ENCODE data around the gene FAXDC2. TPM values are rescaled to one million over a fixed set of nuclear protein-coding genes. Genes with fewer than 3 reads are reported as not detected.
"Not testable (repeated sequence)": the region's sequence is repeated elsewhere in the genome, so short reads cannot be mapped to it uniquely, and the experiment has no call there.

FAXDC2 gene
- polyA plus RNA-seq, 1 donor (not counting 4 experiments of a cell fraction or from before 2014, with no cell fraction given), result 4.6 TPM

GRCh38 chr5:154837009-154837901, 13.1 kb downstream of the FAXDC2 start:
- H3K9me3 ChIP-seq (ENCODE audit: control insufficient read depth, low read depth, low read length), result no peaks in the 10 kb centered on the region
- TF ChIP-seq CTCF (optimal IDR thresholded peaks at IDR 0.05 in 1 of 3, IDR thresholded peaks at IDR 0.05 in 1 of 3, conservative IDR thresholded peaks at IDR 0.05 in 1 of 3; ENCODE audit: extremely low read depth in 1 of 3, insufficient read depth in 2 of 3, low read length in 3 of 3) (no peak), EZH2 (IDR thresholded peaks at IDR 0.05; ENCODE audit: low read length) (no peak)
- peaks cover 20% of the 10 kb centered on the region for H3K4me1 ChIP-seq (ENCODE audit: control insufficient read depth, extremely low read depth, insufficient read depth, low read length)
- DNase-seq (ENCODE audit: low read depth, low spot score) (no peak), FAIRE-seq (no peak)
- no peak overlapping the region for H2AFZ ChIP-seq (ENCODE audit: control insufficient read depth, low read length)
- no peak overlapping the region for H3K4me2 ChIP-seq (ENCODE audit: control insufficient read depth, extremely low read depth, insufficient read depth, low read depth, low read length)
- no peaks in the 10 kb centered on the region for H4K20me1 ChIP-seq (ENCODE audit: control insufficient read depth, extremely low read depth, insufficient read depth, low read length)
- H3K4me3 ChIP-seq (ENCODE audit: control insufficient read depth in 2 of 3, extremely low read depth in 1 of 3, insufficient read depth in 2 of 3, low read depth in 1 of 3, low read length in 3 of 3), result no peak overlapping the region
- dilution Hi-C loops (cut with MboI; ENCODE audit: extremely low pct_ligation_motif_present, low sequenced_read_pairs), result no loop called here
- H3K27ac ChIP-seq (ENCODE audit: control insufficient read depth, insufficient read depth, low read length), result no peak overlapping the region
- H3K9ac ChIP-seq (ENCODE audit: control insufficient read depth, extremely low read depth, insufficient read depth, low read length), result no peak overlapping the region
- no peaks in the 10 kb centered on the region for H3K79me2 ChIP-seq (ENCODE audit: control insufficient read depth, insufficient read depth, low read length)
- no peaks in the 10 kb centered on the region for H3K27me3 ChIP-seq (ENCODE audit: control insufficient read depth, extremely low read depth, insufficient read depth, low read length)
- no peaks in the 10 kb centered on the region for H3K36me3 ChIP-seq (ENCODE audit: control insufficient read depth in 2 of 2, extremely low read depth in 1 of 2, insufficient read depth in 2 of 2, low read length in 2 of 2)
- H3K9me1 ChIP-seq (ENCODE audit: control insufficient read depth, extremely low read depth, insufficient read depth, low read length), result peaks cover 7% of the 10 kb centered on the region

GRCh38 chr5:154836225-154836624, 14.2 kb downstream of the FAXDC2 start:
- TF ChIP-seq CTCF (optimal IDR thresholded peaks at IDR 0.05 in 1 of 3, IDR thresholded peaks at IDR 0.05 in 1 of 3, conservative IDR thresholded peaks at IDR 0.05 in 1 of 3; ENCODE audit: extremely low read depth in 1 of 3, insufficient read depth in 2 of 3, low read length in 3 of 3), result no peak
- no peak for TF ChIP-seq EZH2 (IDR thresholded peaks at IDR 0.05; ENCODE audit: low read length)
- H3K4me2 ChIP-seq (ENCODE audit: control insufficient read depth, extremely low read depth, insufficient read depth, low read depth, low read length), result no peak overlapping the region
- H3K27ac ChIP-seq (ENCODE audit: control insufficient read depth, insufficient read depth, low read length), result no peak overlapping the region
- FAIRE-seq (no peak), DNase-seq (ENCODE audit: low read depth, low spot score) (no peak)
- H2AFZ ChIP-seq (ENCODE audit: control insufficient read depth, low read length), result no peak overlapping the region
- H3K9ac ChIP-seq (ENCODE audit: control insufficient read depth, extremely low read depth, insufficient read depth, low read length), result no peak overlapping the region
- H3K9me3 ChIP-seq (ENCODE audit: control insufficient read depth, low read depth, low read length), result no peaks in the 10 kb centered on the region
- H3K27me3 ChIP-seq (ENCODE audit: control insufficient read depth, extremely low read depth, insufficient read depth, low read length), result no peaks in the 10 kb centered on the region
- H3K4me1 ChIP-seq (ENCODE audit: control insufficient read depth, extremely low read depth, insufficient read depth, low read length), result peaks cover 20% of the 10 kb centered on the region
- H3K79me2 ChIP-seq (ENCODE audit: control insufficient read depth, insufficient read depth, low read length), result no peaks in the 10 kb centered on the region
- no peaks in the 10 kb centered on the region for H4K20me1 ChIP-seq (ENCODE audit: control insufficient read depth, extremely low read depth, insufficient read depth, low read length)
- H3K36me3 ChIP-seq (ENCODE audit: control insufficient read depth in 2 of 2, extremely low read depth in 1 of 2, insufficient read depth in 2 of 2, low read length in 2 of 2), result no peaks in the 10 kb centered on the region
- dilution Hi-C loops (cut with MboI; ENCODE audit: extremely low pct_ligation_motif_present, low sequenced_read_pairs), result no loop called here
- no peak overlapping the region for H3K4me3 ChIP-seq (ENCODE audit: control insufficient read depth in 2 of 3, extremely low read depth in 1 of 3, insufficient read depth in 2 of 3, low read depth in 1 of 3, low read length in 3 of 3)
- peaks cover 7% of the 10 kb centered on the region for H3K9me1 ChIP-seq (ENCODE audit: control insufficient read depth, extremely low read depth, insufficient read depth, low read length)

- DNase-seq (ENCODE audit: low read depth, low spot score); H3K36me3 ChIP-seq (ENCODE audit: control insufficient read depth in 2 of 2, extremely low read depth in 1 of 2, insufficient read depth in 2 of 2, low read length in 2 of 2); FAIRE-seq; H3K9me1 ChIP-seq (ENCODE audit: control insufficient read depth, extremely low read depth, insufficient read depth, low read length); dilution Hi-C loops (cut with MboI; ENCODE audit: extremely low pct_ligation_motif_present, low sequenced_read_pairs); H2AFZ ChIP-seq (ENCODE audit: control insufficient read depth, low read length); H3K9me3 ChIP-seq (ENCODE audit: control insufficient read depth, low read depth, low read length); H3K27me3 ChIP-seq (ENCODE audit: control insufficient read depth, extremely low read depth, insufficient read depth, low read length); H4K20me1 ChIP-seq (ENCODE audit: control insufficient read depth, extremely low read depth, insufficient read depth, low read length); H3K4me3 ChIP-seq (ENCODE audit: control insufficient read depth in 2 of 3, extremely low read depth in 1 of 3, insufficient read depth in 2 of 3, low read depth in 1 of 3, low read length in 3 of 3); H3K9ac ChIP-seq (ENCODE audit: control insufficient read depth, extremely low read depth, insufficient read depth, low read length); H3K79me2 ChIP-seq (ENCODE audit: control insufficient read depth, insufficient read depth, low read length); H3K27ac ChIP-seq (ENCODE audit: control insufficient read depth, insufficient read depth, low read length): not testable (repeated sequence)
- H3K4me2 ChIP-seq (ENCODE audit: control insufficient read depth, extremely low read depth, insufficient read depth, low read depth, low read length), result peak overlapping the region; percentile 75
- peaks cover 25% of the 10 kb centered on the region for H3K4me1 ChIP-seq (ENCODE audit: control insufficient read depth, extremely low read depth, insufficient read depth, low read length)
These were observed 14.7 kb downstream of the FAXDC2 start for GRCh38 chr5:154835701-154836052.
